K562 (cell line): ENCODE data around the gene OGDH. TPM values are rescaled to one million over a fixed set of nuclear protein-coding genes. Genes with fewer than 3 reads are reported as not detected.
A peak's percentile ranks its signal among the peaks of the same experiment; 100 is the strongest.

ENCODE experiments used
- ARID1B ChIP-seq: fragments of 450-650 bp; IDR thresholded peaks from 2 replicates; pipeline ENCODE4 v1.6.1; 2016; ENCODE audit warnings: antibody characterized with exemption, mild to moderate bottlenecking, inconsistent platforms
- BMI1 ChIP-seq: fragments of 150-350 bp; IDR thresholded peaks from 2 replicates; pipeline ENCODE4 v1.6.1; 2014; ENCODE audit warnings: low read length
- ESRRA ChIP-seq: fragments of 450-650 bp; IDR thresholded peaks from 2 replicates; pipeline ENCODE4 v1.6.1; 2014; ENCODE audit warnings: low read depth, mild to moderate bottlenecking, moderate library complexity, borderline replicate concordance
- ETV6 ChIP-seq, 3 experiments: fragments of 150-350 bp in 1 of 3; sonication (generic) in 1 of 3; formaldehyde crosslinking in 1 of 3; IDR thresholded peaks; 2 replicates each; pipeline versions ENCODE4 v1.6.1 to v1.8.0; 2014 to 2022; ENCODE audit warnings: borderline replicate concordance in 2 of 3, low read depth in 2 of 3, antibody characterized with exemption in 1 of 3, low read length in 1 of 3, mild to moderate bottlenecking in 1 of 3, missing genetic modification reagents in 1 of 3
- FUS ChIP-seq: fragments of 200-400 bp; formaldehyde crosslinking; optimal IDR thresholded peaks from 2 replicates; pipeline ENCODE3; 2017; ENCODE audit warnings: low read depth, low read length
- KDM1A ChIP-seq, 2 experiments: fragments of 450-650 bp; IDR thresholded peaks; 2 replicates each; pipeline ENCODE4 v1.6.1; 2016; ENCODE audit warnings: mild to moderate bottlenecking in 2 of 2
- MAZ ChIP-seq, 2 experiments: fragments of 450-650 bp in 1 of 2; sonication (generic) in 1 of 2; formaldehyde crosslinking; IDR thresholded peaks in 1 of 2; conservative IDR thresholded peaks in 1 of 2; 2 replicates each; pipeline versions ENCODE4 v1.4.0 to v1.5.0; 2020; ENCODE audit warnings: mild to moderate bottlenecking in 1 of 2, missing genetic modification reagents in 1 of 2
- NCOA1 ChIP-seq: fragments of 450-650 bp; IDR thresholded peaks from 2 replicates; pipeline ENCODE4 v1.6.1; 2016; ENCODE audit warnings: low read depth
- NR4A1 ChIP-seq, 2 experiments: fragments of 250-450 bp in 1 of 2; fragments of 450-650 bp in 1 of 2; sonication (Bioruptor Pico) in 1 of 2; IDR thresholded peaks; 2 replicates each; pipeline versions ENCODE4 v1.4.0 to v1.6.1; 2016 to 2020; ENCODE audit warnings: mild to moderate bottlenecking in 2 of 2, missing compliant biosample characterization in 1 of 2, missing genetic modification characterization in 1 of 2, moderate library complexity in 1 of 2
- PHF8 ChIP-seq: fragments of 200-600 bp; sonication (generic); IDR thresholded peaks from 2 replicates; pipeline ENCODE4 v1.6.1; 2012; ENCODE audit warnings: mixed run types, mild to moderate bottlenecking, inconsistent platforms, low read length, moderate library complexity, borderline replicate concordance
- POLR3A ChIP-seq: IDR thresholded peaks from 2 replicates; pipeline ENCODE4 v1.6.1; 2011; ENCODE audit warnings: borderline replicate concordance, mild to moderate bottlenecking, moderate library complexity; ENCODE audit not compliant: insufficient read length, insufficient read depth; ENCODE audit errors: extremely low read depth
- RAD51 ChIP-seq: fragments of 450-650 bp; IDR thresholded peaks from 2 replicates; pipeline ENCODE4 v1.7.1; 2016; ENCODE audit warnings: low read depth, mild to moderate bottlenecking, borderline replicate concordance
- RBM17 ChIP-seq: fragments of 200-400 bp; formaldehyde crosslinking; IDR thresholded peaks from 2 replicates; pipeline ENCODE4 v1.6.1; 2017; ENCODE audit warnings: low read depth, mild to moderate bottlenecking, low read length, borderline replicate concordance
- RBM34 ChIP-seq: fragments of 200-400 bp; formaldehyde crosslinking; IDR thresholded peaks from 2 replicates; pipeline ENCODE4 v1.6.1; 2018; ENCODE audit warnings: low read length, borderline replicate concordance; ENCODE audit not compliant: insufficient read depth
- RUNX1 ChIP-seq: sonication (generic); IDR thresholded peaks from 2 replicates; pipeline ENCODE4 v1.6.1; 2016; ENCODE audit warnings: antibody characterized with exemption, low read depth
- SAFB2 ChIP-seq: fragments of 200-400 bp; formaldehyde crosslinking; IDR thresholded peaks from 2 replicates; pipeline ENCODE4 v1.6.1; 2018; ENCODE audit warnings: borderline replicate concordance, low read length, low read depth, moderate library complexity; ENCODE audit not compliant: severe bottlenecking
- SP1 ChIP-seq: sonication (generic); formaldehyde crosslinking; IDR thresholded peaks from 2 replicates; pipeline ENCODE4 v1.8.1; 2022; ENCODE audit warnings: mild to moderate bottlenecking, missing genetic modification reagents
- SREBF1 ChIP-seq: fragments of 150-350 bp; IDR thresholded peaks from 2 replicates; pipeline ENCODE4 v1.6.1; 2014; ENCODE audit warnings: antibody characterized with exemption, low read depth, low read length, borderline replicate concordance
- TCF3 ChIP-seq: sonication (generic); formaldehyde crosslinking; IDR thresholded peaks from 2 replicates; pipeline ENCODE4 v1.4.0; 2020; ENCODE audit warnings: mild to moderate bottlenecking, missing genetic modification reagents
- TFAP4 ChIP-seq: sonication (generic); formaldehyde crosslinking; IDR thresholded peaks from 2 replicates; pipeline ENCODE4 v1.8.0; 2022; ENCODE audit warnings: missing genetic modification reagents, mild to moderate bottlenecking, moderate library complexity, borderline replicate concordance
- ZNF140 ChIP-seq: fragments of 250-450 bp; sonication (Bioruptor Pico); IDR thresholded peaks from 2 replicates; pipeline ENCODE4 v1.8.0; 2021; ENCODE audit warnings: moderate library complexity, mild to moderate bottlenecking, inconsistent platforms
- ZNF583 ChIP-seq: fragments of 250-450 bp; sonication (Bioruptor Pico); IDR thresholded peaks from 2 replicates; pipeline ENCODE4 v1.4.0; 2020
- ZNF695 ChIP-seq: fragments of 450-650 bp; formaldehyde crosslinking; IDR thresholded peaks from 2 replicates; pipeline ENCODE4 v1.4.0; 2020; ENCODE audit warnings: mild to moderate bottlenecking, moderate library complexity
- polyA plus RNA-seq, 8 experiments: library from polyadenylated mRNA; depleted of rRNA in 4 of 8; stranded (reverse) in 5 of 8; unstranded in 3 of 8; fragments of >200 nt; fragmentation: Nextera tagmentation in 2 of 8; fragmentation: Illumina TruSeq in 1 of 8; extraction: Ambion mirVana in 2 of 8; extraction: Trizol in 1 of 8; gene quantifications; 2 replicates each; pipeline versions ENCODE4 v1.2.1 to v1.2.3, GENCODE V29; 2011 to 2014; ENCODE audit warnings: inconsistent platforms in 1 of 8, missing spikeins in 1 of 8
- total RNA-seq, 7 experiments: library from RNA; depleted of rRNA in 6 of 7; stranded (reverse); fragments of >200 nt in 6 of 7; fragmentation: Illumina TruSeq in 2 of 7; extraction: Trizol in 2 of 7; gene quantifications; 2 replicates each; pipeline versions ENCODE4 v1.2.1 to v1.2.3, GENCODE V29; 2011 to 2021; ENCODE audit warnings: low replicate concordance in 1 of 7

The OGDH gene
- total and polyA plus RNA-seq, 9 of the 15 experiments (the other 6 are each of a cell fraction or from before 2014, with no cell fraction given): 3.1 to 80.3 (median 23.5) TPM

GRCh38 chr7:44606341-44607140 lies at the start of gene OGDH (continued):
- TF ChIP-seq ETV6 (IDR thresholded peaks at IDR 0.05; ENCODE audit: borderline replicate concordance in 1 of 2, low read depth in 2 of 2, low read length in 1 of 2): no peak
- 0 out of 2 replicates have a peak, but pooled peaks have one; percentile 62 for TF ChIP-seq ETV6 (CRISPR knock-in tag; IDR thresholded peaks at IDR 0.05; ENCODE audit: borderline replicate concordance)
- TF ChIP-seq SREBF1: 0 out of 2 replicates have a peak, but pooled peaks have one; percentile 62
- TF ChIP-seq TCF3 (CRISPR knock-in tag): peak; percentile 26; the same call in 1 of the 2 replicates
- peak; percentile 100 for TF ChIP-seq TFAP4 (CRISPR knock-in tag)
- peak; percentile 78; the same call in 1 of the 2 replicates for TF ChIP-seq NCOA1
- TF ChIP-seq ARID1B: 0 out of 2 replicates have a peak, but pooled peaks have one; percentile 5
- TF ChIP-seq ESRRA: peak; percentile 100
- no peak for TF ChIP-seq SAFB2
- TF ChIP-seq NR4A1 (CRISPR knock-in tag; IDR thresholded peaks at IDR 0.05): no peak
- TF ChIP-seq NR4A1 (tag; IDR thresholded peaks at IDR 0.05): no peak
- TF ChIP-seq ZNF140 (CRISPR knock-in tag): no peak
- no peak for TF ChIP-seq POLR3A
- no peak for TF ChIP-seq RBM34
- no peak for TF ChIP-seq KDM1A (IDR thresholded peaks at IDR 0.05)
- TF ChIP-seq RAD51: peak; percentile 93
- TF ChIP-seq FUS: peak; percentile 72
- no peak for TF ChIP-seq BMI1
- TF ChIP-seq SP1 (CRISPR knock-in tag): peak; percentile 91
- TF ChIP-seq RUNX1: no peak
- no peak for TF ChIP-seq ZNF695
- TF ChIP-seq MAZ (CRISPR knock-in tag; conservative IDR thresholded peaks at IDR 0.05 in 1 of 2, IDR thresholded peaks at IDR 0.05 in 1 of 2): peak; percentile 96 to 98
- TF ChIP-seq ZNF583 (CRISPR knock-in tag): 0 out of 2 replicates have a peak, but pooled peaks have one; percentile 17
- no peak for TF ChIP-seq RBM17
- peak; percentile 92; the same call in 1 of the 2 replicates for TF ChIP-seq PHF8
